HG03571 (cell line): ENCODE results near the gene SLC22A13.
"Not testable (repeated sequence)": the region's sequence is repeated elsewhere in the genome, so short reads cannot be mapped to it uniquely, and the experiment has no call there.

Source experiments
- ATAC-seq: cut with Tn5 transposase; IDR thresholded peaks from one replicate; pipeline ENCODE4 v1.9.1; 2021; ENCODE audit not compliant: unreplicated experiment

The SLC22A13 gene

GRCh38 chr3:38265604-38266307, at the start of gene SLC22A13:
TSS of gene SLC22A13 (plus strand) at chr3:38265812. CDS start at chr3:38265861, 49 bp downstream.
- no peak for ATAC-seq

- ATAC-seq: no peak
Observed at GRCh38 chr3:38219609-38220197, 45.9 kb upstream of the SLC22A13 start.

- ATAC-seq: no peak
Observed at GRCh38 chr3:38221005-38221404, 44.6 kb upstream of the SLC22A13 start.

- ATAC-seq: no peak
Observed at GRCh38 chr3:38222032-38222634, 43.5 kb upstream of the SLC22A13 start.

GRCh38 chr3:38224357-38224756, 41.3 kb upstream of the SLC22A13 start:
- ATAC-seq: no peak

- no peak for ATAC-seq
Observed at GRCh38 chr3:38226273-38226672, 39.3 kb upstream of the SLC22A13 start.

- ATAC-seq: no peak
Observed at GRCh38 chr3:38227989-38228388, 37.6 kb upstream of the SLC22A13 start.

- ATAC-seq: no peak
Observed at GRCh38 chr3:38229036-38229435, 36.6 kb upstream of the SLC22A13 start.

- no peak for ATAC-seq
Observed at GRCh38 chr3:38232701-38233100, 32.9 kb upstream of the SLC22A13 start.

- no peak for ATAC-seq
Observed at GRCh38 chr3:38235466-38235865, 30.1 kb upstream of the SLC22A13 start.

- ATAC-seq: no peak
Observed at GRCh38 chr3:38238416-38239008, 27.1 kb upstream of the SLC22A13 start.

- not testable (repeated sequence) for ATAC-seq
Observed at GRCh38 chr3:38242812-38243211, 22.8 kb upstream of the SLC22A13 start.

- ATAC-seq: no peak
Observed at GRCh38 chr3:38245930-38246329, 19.7 kb upstream of the SLC22A13 start.

GRCh38 chr3:38247366-38248035, 18.1 kb upstream of the SLC22A13 start:
- ATAC-seq: no peak

- no peak for ATAC-seq
Observed at GRCh38 chr3:38250198-38250597, 15.4 kb upstream of the SLC22A13 start.

- ATAC-seq: no peak
Observed at GRCh38 chr3:38251197-38251596, 14.4 kb upstream of the SLC22A13 start.

- ATAC-seq: no peak
Observed at GRCh38 chr3:38253704-38254103, 11.9 kb upstream of the SLC22A13 start.

- ATAC-seq: no peak
Observed at GRCh38 chr3:38254872-38255271, 10.7 kb upstream of the SLC22A13 start.

- ATAC-seq: no peak
Observed at GRCh38 chr3:38255627-38256026, 10.0 kb upstream of the SLC22A13 start.

- no peak for ATAC-seq
Observed at GRCh38 chr3:38257583-38257982, 8.0 kb upstream of the SLC22A13 start.

GRCh38 chr3:38260474-38260873, 5.1 kb upstream of the SLC22A13 start:
- ATAC-seq: no peak
